H9 (cell line): ENCODE data around the gene MYO15A. TPM values are rescaled to one million over a fixed set of nuclear protein-coding genes. Genes with fewer than 3 reads are reported as not detected.

Experiments
- DNase-seq: peaks from one replicate; pipeline ENCODE4 v3.0.0-alpha.2; 2017
- H2AFZ ChIP-seq: one replicate; pipeline ENCODE4 v1.6.1; 2013; ENCODE audit warnings: mild to moderate bottlenecking, low read length, control low read depth, moderate library complexity
- H2AK5ac ChIP-seq: 2 replicates; pipeline ENCODE4 v1.6.1; 2013; ENCODE audit warnings: low read length, control low read depth, mixed read lengths; ENCODE audit not compliant: insufficient read length
- H2BK120ac ChIP-seq: one replicate; pipeline ENCODE4 v1.6.1; 2013; ENCODE audit warnings: low read depth, mild to moderate bottlenecking, low read length, control low read depth, inconsistent platforms; ENCODE audit not compliant: poor library complexity, severe bottlenecking
- H2BK12ac ChIP-seq: 2 replicates; pipeline ENCODE4 v1.6.1; 2013; ENCODE audit warnings: low read length, control low read depth, mixed read lengths, low read depth; ENCODE audit not compliant: insufficient read length
- H2BK15ac ChIP-seq: 2 replicates; pipeline ENCODE4 v1.6.1; 2013; ENCODE audit warnings: low read depth, low read length, control low read depth
- H2BK20ac ChIP-seq: one replicate; pipeline ENCODE4 v1.6.1; 2013; ENCODE audit warnings: low read depth, mild to moderate bottlenecking, low read length, control low read depth, inconsistent platforms; ENCODE audit not compliant: poor library complexity, severe bottlenecking
- H2BK5ac ChIP-seq: 2 replicates; pipeline ENCODE4 v1.6.1; 2013; ENCODE audit warnings: low read length, control low read depth, mixed read lengths; ENCODE audit not compliant: insufficient read length
- H3K14ac ChIP-seq: 2 replicates; pipeline ENCODE4 v1.6.1; 2013; ENCODE audit warnings: low read length, control low read depth; ENCODE audit not compliant: insufficient read depth
- H3K18ac ChIP-seq: 2 replicates; pipeline ENCODE4 v1.6.1; 2013; ENCODE audit warnings: low read depth, mild to moderate bottlenecking, mixed read lengths, low read length, control low read depth; ENCODE audit not compliant: insufficient read length
- H3K23ac ChIP-seq: 2 replicates; pipeline ENCODE4 v1.6.1; 2013; ENCODE audit warnings: low read length, control low read depth, mixed read lengths, low read depth; ENCODE audit not compliant: insufficient read length
- H3K23me2 ChIP-seq: 2 replicates; pipeline ENCODE4 v1.6.1; 2013; ENCODE audit warnings: low read depth, mild to moderate bottlenecking, mixed read lengths, low read length, control low read depth; ENCODE audit not compliant: insufficient read length, poor library complexity, severe bottlenecking
- H3K27ac ChIP-seq: 2 replicates; pipeline ENCODE4 v1.5.1; 2013; ENCODE audit warnings: low read length, control low read depth, mixed read lengths, low read depth; ENCODE audit not compliant: insufficient read length
- H3K27me3 ChIP-seq: 2 replicates; pipeline ENCODE4 v1.6.1; 2013; ENCODE audit warnings: low read length, control low read depth, inconsistent platforms; ENCODE audit not compliant: insufficient read depth
- H3K4ac ChIP-seq: 2 replicates; pipeline ENCODE4 v1.6.1; 2013; ENCODE audit warnings: low read depth, mild to moderate bottlenecking, control low read depth, inconsistent platforms, low read length, moderate library complexity
- H3K4me1 ChIP-seq: 2 replicates; pipeline ENCODE4 v1.6.1; 2013; ENCODE audit warnings: low read length, control low read depth, inconsistent platforms; ENCODE audit not compliant: insufficient read depth
- H3K4me2 ChIP-seq: 2 replicates; pipeline ENCODE4 v1.6.1; 2013; ENCODE audit warnings: low read length, control low read depth, mixed read lengths; ENCODE audit not compliant: insufficient read length, insufficient read depth
- H3K56ac ChIP-seq: 2 replicates; pipeline ENCODE4 v1.6.1; 2013; ENCODE audit warnings: low read depth, mild to moderate bottlenecking, mixed read lengths, low read length, control low read depth; ENCODE audit not compliant: insufficient read length
- H3K79me1 ChIP-seq: 2 replicates; pipeline ENCODE4 v1.6.1; 2013; ENCODE audit warnings: low read depth, mild to moderate bottlenecking, moderate library complexity, low read length, control low read depth, inconsistent platforms; ENCODE audit not compliant: insufficient read depth, poor library complexity, severe bottlenecking
- H3K79me2 ChIP-seq: 2 replicates; pipeline ENCODE4 v1.6.1; 2013; ENCODE audit warnings: low read length, control low read depth, inconsistent platforms; ENCODE audit not compliant: insufficient read depth
- H3K9ac ChIP-seq: 2 replicates; pipeline ENCODE4 v1.6.1; 2013; ENCODE audit warnings: low read length, control low read depth, mixed read lengths; ENCODE audit not compliant: insufficient read length; ENCODE audit errors: extremely low read depth
- H3K9me3 ChIP-seq: one replicate; pipeline ENCODE4 v1.6.1; 2013; ENCODE audit warnings: low read depth, low read length, inconsistent platforms; ENCODE audit not compliant: control insufficient read depth
- H3T11ph ChIP-seq: one replicate; pipeline ENCODE4 v1.6.1; 2013; ENCODE audit warnings: mild to moderate bottlenecking, low read length, control low read depth, inconsistent platforms
- H4K20me1 ChIP-seq: one replicate; pipeline ENCODE4 v1.6.1; 2013; ENCODE audit not compliant: control insufficient read depth, insufficient read length, insufficient read depth
- H4K5ac ChIP-seq: 2 replicates; pipeline ENCODE4 v1.6.1; 2013; ENCODE audit warnings: low read depth, mild to moderate bottlenecking, mixed read lengths, low read length, control low read depth; ENCODE audit not compliant: insufficient read length
- H4K8ac ChIP-seq: replicated peaks from 2 replicates; pipeline ENCODE4 v1.6.1; 2013; ENCODE audit warnings: low read length, control low read depth, mixed read lengths, low read depth; ENCODE audit not compliant: insufficient read length
- H4K91ac ChIP-seq: 2 replicates; pipeline ENCODE4 v1.6.1; 2013; ENCODE audit warnings: low read depth, mild to moderate bottlenecking, moderate library complexity, mixed read lengths, low read length, control low read depth; ENCODE audit not compliant: insufficient read length
- H3K27ac Mint-ChIP-seq, 3 experiments: 2 replicates in 2 of 3; 3 replicates in 1 of 3; pipeline ENCODE4 v1.8.0; 2020 to 2021; ENCODE audit warnings: mixed read lengths in 3 of 3, mild to moderate bottlenecking in 1 of 3, moderate library complexity in 1 of 3
- H3K27me3 Mint-ChIP-seq: 2 replicates; pipeline ENCODE4 v1.8.0; 2021; ENCODE audit warnings: low read depth, mild to moderate bottlenecking, moderate library complexity, mixed read lengths
- H3K36me3 Mint-ChIP-seq, 3 experiments: 2 replicates in 2 of 3; 3 replicates in 1 of 3; pipeline ENCODE4 v1.8.0; 2020 to 2021; ENCODE audit warnings: low read depth in 3 of 3, mixed read lengths in 3 of 3; ENCODE audit not compliant: insufficient read depth in 1 of 3
- H3K4me1 Mint-ChIP-seq, 2 experiments: 2 replicates each; pipeline ENCODE4 v1.8.0; 2020; ENCODE audit warnings: mixed read lengths in 2 of 2
- H3K4me3 Mint-ChIP-seq, 2 experiments: 2 replicates in 1 of 2; 3 replicates in 1 of 2; pipeline ENCODE4 v1.8.0; 2020 to 2021; ENCODE audit warnings: mild to moderate bottlenecking in 2 of 2, mixed read lengths in 2 of 2, moderate library complexity in 1 of 2
- H3K9me3 Mint-ChIP-seq, 2 experiments: 2 replicates in 1 of 2; 3 replicates in 1 of 2; pipeline ENCODE4 v1.8.0; 2020; ENCODE audit warnings: mild to moderate bottlenecking in 2 of 2, mixed read lengths in 2 of 2, moderate library complexity in 1 of 2
- WGBS: extraction: QIAGEN DNeasy Blood & Tissue Kit; methylation state at CpG from one replicate; pipeline ENCODE4 v1.1.7; 2013; ENCODE audit warnings: missing lambda C conversion rate, low lambda C conversion rate, mixed read lengths; ENCODE audit not compliant: insufficient read length; ENCODE audit errors: extremely low coverage; 5-methylcytosine and 5-hydroxymethylcytosine counted together
- total RNA-seq: library from RNA; stranded (reverse); gene quantifications from 2 replicates; pipeline ENCODE4 v1.2.1, GENCODE V29; 2021
- TF ChIP-seq, protein P1 (sequence below): fragments of 200-600 bp; sonication (generic); conservative IDR thresholded peaks from 3 replicates; pipeline ENCODE4 v1.8.0; 2021; ENCODE audit warnings: antibody characterized with exemption, mild to moderate bottlenecking

The MYO15A gene
- total RNA-seq, 1 experiment from 2014 or later = 2.5 TPM

DNA sequence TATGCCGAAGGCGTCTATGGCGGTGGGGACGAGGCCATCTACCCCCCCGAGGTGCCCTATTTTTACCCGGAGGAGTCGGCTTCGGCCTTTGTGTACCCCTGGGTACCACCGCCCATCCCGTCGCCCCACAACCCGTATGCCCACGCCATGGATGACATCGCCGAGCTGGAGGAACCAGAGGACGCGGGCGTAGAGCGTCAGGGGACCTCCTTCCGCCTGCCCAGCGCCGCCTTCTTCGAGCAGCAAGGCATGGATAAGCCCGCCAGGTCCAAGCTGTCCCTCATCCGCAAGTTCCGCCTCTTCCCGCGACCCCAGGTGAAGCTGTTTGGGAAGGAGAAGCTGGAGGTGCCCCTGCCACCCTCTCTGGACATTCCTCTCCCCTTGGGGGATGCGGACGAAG, 11.4 kb downstream of the MYO15A start:
- Histone ChIP-seq H2BK12ac (no peak overlapping the region), H4K8ac (no peak overlapping the region), H2BK120ac (no peak overlapping the region), H3K14ac (no peak overlapping the region), H2AK5ac (no peak overlapping the region), H3K23ac (no peak overlapping the region), H2BK15ac (no peak overlapping the region), H3K23me2 (no peaks in the 10 kb centered on the region), H3K27ac (no peak overlapping the region), H2AFZ (no peak overlapping the region), H3K27me3 (no peaks in the 10 kb centered on the region), H3K4me2 (no peak overlapping the region), H3K4me1 (no peaks in the 10 kb centered on the region), H3K9me3 (no peaks in the 10 kb centered on the region), H3K79me1 (no peaks in the 10 kb centered on the region), H3K4ac (no peak overlapping the region), H3K18ac (no peak overlapping the region), H3K9ac (no peak overlapping the region), H2BK20ac (no peak overlapping the region), H3K79me2 (no peaks in the 10 kb centered on the region), H2BK5ac (no peak overlapping the region), H4K5ac (no peak overlapping the region), H4K20me1 (no peaks in the 10 kb centered on the region), H3T11ph (no peak overlapping the region), H4K91ac (no peak overlapping the region), H3K56ac (no peak overlapping the region)
- DNase-seq = no peak
- Mint-ChIP-seq H3K27ac (no peak overlapping the region), H3K9me3 (peaks cover 8 to 14% of the 10 kb centered on the region in 2 experiments), H3K4me3 (no peak overlapping the region), H3K36me3 (peaks cover 2 to 10% (median 3%) of the 10 kb centered on the region in 3 experiments; a peak in 5 of 7 replicates), H3K27me3 (peaks cover 6% of the 10 kb centered on the region), H3K4me1 (0 out of 4 replicates have a peak, but pooled peaks cover 0 to 3% of the 10 kb centered on the region in 2 experiments)
- no CpG with 5 or more reads among the region's 30 CpGs for WGBS
- TF ChIP-seq, protein P1, sequence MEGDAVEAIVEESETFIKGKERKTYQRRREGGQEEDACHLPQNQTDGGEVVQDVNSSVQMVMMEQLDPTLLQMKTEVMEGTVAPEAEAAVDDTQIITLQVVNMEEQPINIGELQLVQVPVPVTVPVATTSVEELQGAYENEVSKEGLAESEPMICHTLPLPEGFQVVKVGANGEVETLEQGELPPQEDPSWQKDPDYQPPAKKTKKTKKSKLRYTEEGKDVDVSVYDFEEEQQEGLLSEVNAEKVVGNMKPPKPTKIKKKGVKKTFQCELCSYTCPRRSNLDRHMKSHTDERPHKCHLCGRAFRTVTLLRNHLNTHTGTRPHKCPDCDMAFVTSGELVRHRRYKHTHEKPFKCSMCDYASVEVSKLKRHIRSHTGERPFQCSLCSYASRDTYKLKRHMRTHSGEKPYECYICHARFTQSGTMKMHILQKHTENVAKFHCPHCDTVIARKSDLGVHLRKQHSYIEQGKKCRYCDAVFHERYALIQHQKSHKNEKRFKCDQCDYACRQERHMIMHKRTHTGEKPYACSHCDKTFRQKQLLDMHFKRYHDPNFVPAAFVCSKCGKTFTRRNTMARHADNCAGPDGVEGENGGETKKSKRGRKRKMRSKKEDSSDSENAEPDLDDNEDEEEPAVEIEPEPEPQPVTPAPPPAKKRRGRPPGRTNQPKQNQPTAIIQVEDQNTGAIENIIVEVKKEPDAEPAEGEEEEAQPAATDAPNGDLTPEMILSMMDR = no peak
